WTC11 (cell line): ENCODE data around the gene TMEM11.

Experiments
- CTCF ChIP-seq: fragments of 200-600 bp; IDR thresholded peaks from 2 replicates; pipeline ENCODE4 v1.8.0; 2022; ENCODE audit warnings: antibody characterized with exemption
- FOXP1 ChIP-seq: sonication (generic); formaldehyde crosslinking; IDR thresholded peaks from 2 replicates; pipeline ENCODE4 v1.8.0; 2022; ENCODE audit warnings: missing genetic modification reagents, mild to moderate bottlenecking, moderate library complexity, borderline replicate concordance
- PRDM15 ChIP-seq: sonication (generic); formaldehyde crosslinking; IDR thresholded peaks from 2 replicates; pipeline ENCODE4 v1.8.0; 2022; ENCODE audit warnings: missing genetic modification reagents
- ZNF232 ChIP-seq: sonication (generic); formaldehyde crosslinking; IDR thresholded peaks from 2 replicates; pipeline ENCODE4 v1.8.0; 2022; ENCODE audit warnings: mild to moderate bottlenecking, missing genetic modification reagents

- TF ChIP-seq ZNF232 (CRISPR knock-in tag) (no peak), CTCF (no peak), FOXP1 (CRISPR knock-in tag) (no peak), PRDM15 (no peak)
Measured at GRCh38 chr17:21248500-21248899, 34.5 kb upstream of the TMEM11 start.
